Heart left ventricle (tissue), 13 donors: ENCODE data around the gene MRPL38.

Experiments used
- CTCF ChIP-seq, 12 donors: fragments of 200-600 bp; sonication (generic) in 4 of 12; IDR thresholded peaks; one replicate each; pipeline versions ENCODE4 v1.5.0 to v1.8.0; 2018 to 2022; ENCODE audit warnings: antibody characterized with exemption in 12 of 12, mild to moderate bottlenecking in 5 of 12
- POLR2A ChIP-seq, 2 donors: fragments of 450-650 bp; IDR thresholded peaks; one replicate each; pipeline ENCODE4 v1.6.1; 2017; ENCODE audit warnings: antibody characterized with exemption in 2 of 2, mild to moderate bottlenecking in 2 of 2, moderate library complexity in 2 of 2
- donor health status: ischemic (EF 13 %, LVEDD 7.1; RV severe dilation, severe dysfunction).
- donor health status: DM: no; HTN: yes; CAD: no.
- donor health status: DM: no; HTN: no; CAD: no.
- donor health status: ischemic (EF 25% LVEDD 6.9; RV normal size, moderate dysfunction).
- donor health status: ischemic (EF 25% LVEDD 5.7; RV mildly dilated, moderate dysfunction).
- donor health status: ischemic (EF 35%, LVEDD 5.7; RV mildly dilated, moderate dysfunction).
- donor health status: nonischemic (EF 11% LVEDD 7.7; RV severe dilation, severe dysfunction).
- donor health status: DM: yes; HTN: yes; CAD: no.
- donor health status: PGD.
- donor health status: ischemic (EF 29% LVEDD 5.4; RV normal size, mild dysfunction).
- donor health status: nonischemic (EF 23%, LVEDD 6.1; RV moderate dilation, normal function).

GRCh38 chr17:75909051-75909811, 4.5 kb upstream of the MRPL38 start:
- TF ChIP-seq CTCF (IDR thresholded peaks at IDR 0.05) = no peak
- no peak for TF ChIP-seq POLR2A (IDR thresholded peaks at IDR 0.05)
